ENCODE results near the gene FZR1.

Gene FZR1

DNA sequence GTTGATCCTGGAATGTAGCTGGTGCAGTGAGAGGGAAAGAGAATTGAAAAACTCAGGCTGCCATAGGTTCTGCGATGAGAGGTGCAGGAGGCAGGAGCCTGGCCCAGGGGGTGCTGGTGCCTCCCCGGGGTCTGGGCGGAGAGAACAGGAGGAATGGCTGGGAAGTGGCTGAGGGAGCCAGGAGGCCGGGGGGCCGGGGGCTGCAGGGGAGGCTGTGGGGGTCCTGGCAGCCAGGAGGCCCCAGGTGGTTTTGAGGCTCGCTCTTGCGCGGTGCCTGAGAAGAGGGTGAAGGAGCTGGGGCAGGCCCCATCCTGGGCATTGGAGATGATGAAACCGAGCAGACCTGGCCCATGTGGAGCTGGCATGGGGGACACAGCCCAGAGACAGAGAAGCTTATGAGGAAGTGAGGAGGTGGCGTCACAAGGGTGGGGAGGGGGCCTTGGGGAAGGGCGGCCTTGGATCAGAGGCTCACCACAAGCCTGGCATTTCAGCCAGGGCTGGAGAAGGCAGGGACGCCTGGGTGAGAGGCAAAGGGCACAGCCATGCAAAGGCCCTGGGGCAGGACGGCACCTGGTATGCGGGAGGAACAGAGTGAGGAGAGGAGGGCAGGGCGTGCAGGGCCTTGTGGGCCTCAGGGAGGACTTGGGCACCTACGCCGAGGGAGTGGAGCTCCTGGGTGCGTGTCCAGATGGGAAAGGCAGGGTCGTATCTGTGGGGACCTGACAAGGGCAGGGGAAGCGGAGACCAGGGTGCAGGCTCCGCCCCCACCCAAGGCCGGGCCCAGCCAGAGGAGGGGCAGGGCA is 31.5 kb downstream of the FZR1 start:
- DNase-seq: no peak
- Histone ChIP-seq H3K4me2 (ENCODE audit: insufficient read depth, low read length) (no peak overlapping the region), H2AFZ (ENCODE audit: low read depth, low read length) (no peak overlapping the region), H3K79me2 (ENCODE audit: insufficient read depth, low read length) (no peaks in the 10 kb centered on the region), H3K36me3 (ENCODE audit: insufficient read depth, low read length) (peaks cover 63% of the 10 kb centered on the region), H3K9ac (ENCODE audit: low read depth, low read length) (no peak overlapping the region), H3K4me1 (ENCODE audit: insufficient read depth, low read length) (no peaks in the 10 kb centered on the region), H3K27ac (ENCODE audit: low read length) (no peak overlapping the region), H3K27me3 (ENCODE audit: insufficient read depth, low read length, poor library complexity) (no peaks in the 10 kb centered on the region), H3K4me3 (ENCODE audit: low read depth in 1 of 2, low read length in 2 of 2) (no peak overlapping the region), H3K9me3 (ENCODE audit: insufficient read depth, low read length, severe bottlenecking) (no peaks in the 10 kb centered on the region), H4K20me1 (ENCODE audit: insufficient read depth, low read length) (peaks cover 37% of the 10 kb centered on the region)
- TF ChIP-seq, protein P1, sequence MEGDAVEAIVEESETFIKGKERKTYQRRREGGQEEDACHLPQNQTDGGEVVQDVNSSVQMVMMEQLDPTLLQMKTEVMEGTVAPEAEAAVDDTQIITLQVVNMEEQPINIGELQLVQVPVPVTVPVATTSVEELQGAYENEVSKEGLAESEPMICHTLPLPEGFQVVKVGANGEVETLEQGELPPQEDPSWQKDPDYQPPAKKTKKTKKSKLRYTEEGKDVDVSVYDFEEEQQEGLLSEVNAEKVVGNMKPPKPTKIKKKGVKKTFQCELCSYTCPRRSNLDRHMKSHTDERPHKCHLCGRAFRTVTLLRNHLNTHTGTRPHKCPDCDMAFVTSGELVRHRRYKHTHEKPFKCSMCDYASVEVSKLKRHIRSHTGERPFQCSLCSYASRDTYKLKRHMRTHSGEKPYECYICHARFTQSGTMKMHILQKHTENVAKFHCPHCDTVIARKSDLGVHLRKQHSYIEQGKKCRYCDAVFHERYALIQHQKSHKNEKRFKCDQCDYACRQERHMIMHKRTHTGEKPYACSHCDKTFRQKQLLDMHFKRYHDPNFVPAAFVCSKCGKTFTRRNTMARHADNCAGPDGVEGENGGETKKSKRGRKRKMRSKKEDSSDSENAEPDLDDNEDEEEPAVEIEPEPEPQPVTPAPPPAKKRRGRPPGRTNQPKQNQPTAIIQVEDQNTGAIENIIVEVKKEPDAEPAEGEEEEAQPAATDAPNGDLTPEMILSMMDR (IDR thresholded peaks at IDR 0.05; ENCODE audit: borderline replicate concordance, extremely low read depth, low read length, poor library complexity, severe bottlenecking): no peak
- no peak for TF ChIP-seq EZH2 (IDR thresholded peaks at IDR 0.05; ENCODE audit: borderline replicate concordance, low read depth, low read length, severe bottlenecking)
- peak; percentile 22; the same call in 1 of the 3 replicates for ATAC-seq (ENCODE audit: insufficient read depth, low read depth)

DNA sequence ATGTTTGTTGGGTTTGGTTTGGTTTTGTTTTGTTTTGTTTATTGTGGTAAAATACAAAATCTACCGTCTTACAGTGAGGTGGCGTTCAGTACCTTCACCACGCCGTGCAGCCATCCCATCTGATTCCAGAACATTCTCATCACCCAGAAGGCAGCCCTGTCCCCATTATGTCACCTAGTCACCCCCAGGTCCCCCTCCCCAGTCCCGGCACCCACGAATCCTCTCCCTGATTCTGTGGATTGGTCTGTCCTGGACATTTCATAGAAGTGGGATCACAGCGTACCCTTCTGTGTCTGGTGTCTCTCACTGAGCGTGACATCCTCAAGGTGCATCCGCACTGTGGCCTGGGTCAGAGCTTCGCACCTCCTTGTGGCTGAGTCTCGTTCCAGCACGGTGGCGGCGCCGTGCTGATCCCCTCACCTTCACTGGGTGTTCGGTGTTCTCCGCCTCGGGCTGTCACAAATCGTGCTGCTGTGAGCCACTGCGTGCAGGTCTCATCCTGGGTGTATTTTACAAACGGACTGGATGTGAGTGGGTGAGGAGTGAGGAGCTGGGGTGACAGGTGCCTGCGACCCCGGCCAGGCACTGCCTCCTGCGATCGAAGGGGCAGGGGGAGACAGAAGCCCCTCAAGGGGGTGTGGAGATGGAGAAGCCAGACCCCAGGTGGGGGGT is 32.3 kb downstream of the FZR1 start:
- Histone ChIP-seq H3K79me2 (ENCODE audit: insufficient read depth, low read length) (no peaks in the 10 kb centered on the region), H3K4me2 (ENCODE audit: insufficient read depth, low read length) (no peak overlapping the region), H3K27ac (ENCODE audit: low read length) (no peak overlapping the region), H3K27me3 (ENCODE audit: insufficient read depth, low read length, poor library complexity) (no peaks in the 10 kb centered on the region), H3K9ac (ENCODE audit: low read depth, low read length) (no peak overlapping the region), H3K36me3 (ENCODE audit: insufficient read depth, low read length) (peaks cover 62% of the 10 kb centered on the region), H3K4me1 (ENCODE audit: insufficient read depth, low read length) (no peaks in the 10 kb centered on the region), H4K20me1 (ENCODE audit: insufficient read depth, low read length) (peaks cover 35% of the 10 kb centered on the region), H2AFZ (ENCODE audit: low read depth, low read length) (no peak overlapping the region), H3K9me3 (ENCODE audit: insufficient read depth, low read length, severe bottlenecking) (no peaks in the 10 kb centered on the region), H3K4me3 (ENCODE audit: low read depth in 1 of 2, low read length in 2 of 2) (no peak overlapping the region)
- ATAC-seq (ENCODE audit: insufficient read depth, low read depth) (no peak), DNase-seq (no peak)
- TF ChIP-seq, protein P1 (IDR thresholded peaks at IDR 0.05; ENCODE audit: borderline replicate concordance, extremely low read depth, low read length, poor library complexity, severe bottlenecking): no peak
- TF ChIP-seq EZH2 (IDR thresholded peaks at IDR 0.05; ENCODE audit: borderline replicate concordance, low read depth, low read length, severe bottlenecking): no peak

DNA sequence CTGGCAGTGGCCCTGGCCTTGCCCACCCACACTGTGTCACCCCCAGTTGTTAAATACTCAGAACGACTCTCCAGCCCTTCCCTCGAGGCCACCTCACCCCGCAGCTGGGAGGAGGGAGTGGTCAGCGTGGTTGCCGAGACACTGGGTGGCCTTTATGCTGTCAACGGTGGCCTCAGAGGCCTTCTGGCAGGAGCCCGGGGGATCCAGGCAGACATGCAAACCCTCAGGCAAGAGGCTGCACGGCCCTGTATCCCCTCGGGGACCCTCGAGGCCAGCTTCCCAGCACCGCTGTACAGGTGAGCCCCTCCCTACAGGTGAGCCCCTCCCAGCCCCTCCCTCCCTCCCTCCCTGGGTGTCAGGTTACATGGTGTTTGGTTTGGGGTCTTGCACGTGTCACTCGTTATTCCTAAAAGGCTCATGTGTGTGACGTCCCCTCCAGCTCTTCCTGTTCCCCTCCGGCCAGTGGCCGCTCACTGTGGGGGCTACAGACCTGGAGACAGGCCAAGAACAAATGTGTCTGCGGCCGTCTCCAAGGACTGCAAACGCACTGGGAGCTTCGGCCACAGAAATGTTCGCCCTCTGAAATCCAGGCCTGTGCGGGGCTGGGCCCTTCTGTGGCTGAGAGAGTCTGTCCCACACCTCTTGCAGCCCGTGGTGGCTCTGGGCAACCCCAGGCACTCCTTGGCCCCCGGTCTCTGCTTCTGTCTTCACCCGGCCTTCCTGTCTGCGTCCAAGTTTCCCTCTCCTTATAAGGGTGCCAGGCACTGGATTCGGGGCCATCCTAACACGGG is 33.0 kb downstream of the FZR1 start, which contains the start of gene TEKTIP1:
TEKTIP1 (plus strand) TSS at position 210 of the 791 bp plus-strand sequence; CDS start at position 214, 4 bp downstream.
- H3K9me3 ChIP-seq (ENCODE audit: insufficient read depth, low read length, severe bottlenecking): no peaks in the 10 kb centered on the region
- peaks cover 61% of the 10 kb centered on the region for H3K36me3 ChIP-seq (ENCODE audit: insufficient read depth, low read length)
- no peak for ATAC-seq (ENCODE audit: insufficient read depth, low read depth)
- H3K27ac ChIP-seq (ENCODE audit: low read length): no peak within 1 kb of the TSS
- no peak within 1 kb of the TSS for H2AFZ ChIP-seq (ENCODE audit: low read depth, low read length)
- peaks cover 35% of the 10 kb centered on the region for H4K20me1 ChIP-seq (ENCODE audit: insufficient read depth, low read length)
- H3K4me2 ChIP-seq (ENCODE audit: insufficient read depth, low read length): no peak within 1 kb of the TSS
- DNase-seq: no peak
- no peaks in the 10 kb centered on the region for H3K27me3 ChIP-seq (ENCODE audit: insufficient read depth, low read length, poor library complexity)
- H3K9ac ChIP-seq (ENCODE audit: low read depth, low read length): no peak within 1 kb of the TSS
- H3K4me3 ChIP-seq (ENCODE audit: low read depth in 1 of 2, low read length in 2 of 2): no peak within 1 kb of the TSS
- no peaks in the 10 kb centered on the region for H3K4me1 ChIP-seq (ENCODE audit: insufficient read depth, low read length)
- no peak for TF ChIP-seq EZH2 (IDR thresholded peaks at IDR 0.05; ENCODE audit: borderline replicate concordance, low read depth, low read length, severe bottlenecking)
- TF ChIP-seq, protein P1 (IDR thresholded peaks at IDR 0.05; ENCODE audit: borderline replicate concordance, extremely low read depth, low read length, poor library complexity, severe bottlenecking): no peak
- H3K79me2 ChIP-seq (ENCODE audit: insufficient read depth, low read length): no peaks in the 10 kb centered on the region

All from DND-41 (cell line).